22Rv1 (cell line): ENCODE measurements around the gene RPS19.

Experiments used
- CTCF ChIP-seq: fragments of 450-650 bp; IDR thresholded peaks from 2 replicates; pipeline ENCODE4 v1.5.1; 2017; ENCODE audit warnings: mild to moderate bottlenecking
- ZFX ChIP-seq: fragments of 450-650 bp; IDR thresholded peaks from 2 replicates; pipeline ENCODE4 v1.6.1; 2017; ENCODE audit warnings: antibody characterized with exemption, borderline replicate concordance

GRCh38 chr19:41813911-41814310 lies 46.1 kb upstream of the RPS19 start:
- no peak for TF ChIP-seq CTCF
- TF ChIP-seq ZFX: no peak
